GM12892 (cell line): ENCODE measurements around the gene SLC39A11.
"Not testable (repeated sequence)": the region's sequence is repeated elsewhere in the genome, so short reads cannot be mapped to it uniquely, and the experiment has no call there.

ENCODE experiments used
- DNase-seq: peaks from one replicate; pipeline ENCODE4 v3.0.0; 2011; ENCODE audit not compliant: insufficient read length
- FAIRE-seq: peaks from 2 replicates; lab custom pipeline; 2011; peaks lifted over from hg19 to GRCh38; lab: Jason Lieb, UNC
- POLR2A ChIP-seq: IDR thresholded peaks from 2 replicates; pipeline ENCODE4 v1.6.1; 2011; ENCODE audit warnings: low read depth, low read length, control low read depth
- POLR2AphosphoS5 ChIP-seq: IDR thresholded peaks from 2 replicates; pipeline ENCODE4 v1.6.1; 2011; ENCODE audit warnings: low read depth, low read length, control low read depth
- TAF1 ChIP-seq: IDR thresholded peaks from 2 replicates; pipeline ENCODE4 v1.6.1; 2011; ENCODE audit warnings: low read depth, mild to moderate bottlenecking, control low read depth, low read length, borderline replicate concordance

Gene SLC39A11

GRCh38 chr17:72766761-72767356 is 325.6 kb downstream of the SLC39A11 start:
- DNase-seq (no peak), FAIRE-seq (no peak)
- TF ChIP-seq POLR2AphosphoS5 (no peak), POLR2A (no peak), TAF1 (no peak)

GRCh38 chr17:72765368-72766153 is 326.9 kb downstream of the SLC39A11 start:
- DNase-seq, result no peak
- no peak for FAIRE-seq
- no peak for TF ChIP-seq POLR2A
- TF ChIP-seq POLR2AphosphoS5, result no peak
- TF ChIP-seq TAF1, result no peak

- TF ChIP-seq TAF1 (no peak), POLR2AphosphoS5 (no peak), POLR2A (no peak)
Measured at GRCh38 chr17:72764632-72765041, 327.9 kb downstream of the SLC39A11 start.

GRCh38 chr17:72763981-72764380 is 328.5 kb downstream of the SLC39A11 start:
- no peak for TF ChIP-seq POLR2A
- TF ChIP-seq POLR2AphosphoS5, result no peak
- no peak for DNase-seq
- no peak for FAIRE-seq

More at GRCh38 chr17:72764632-72765041, 327.9 kb downstream of the SLC39A11 start:
- FAIRE-seq (no peak), DNase-seq (no peak)

- FAIRE-seq, DNase-seq: not testable (repeated sequence)
Measured at GRCh38 chr17:72761893-72762575, 330.5 kb downstream of the SLC39A11 start.

GRCh38 chr17:72761431-72761830 is 331.1 kb downstream of the SLC39A11 start:
- DNase-seq (no peak), FAIRE-seq (no peak)
- TF ChIP-seq TAF1 (no peak), POLR2AphosphoS5 (no peak), POLR2A (no peak)

- FAIRE-seq (no peak), DNase-seq (no peak)
- no peak for TF ChIP-seq POLR2AphosphoS5
- TF ChIP-seq POLR2A, result no peak
- TF ChIP-seq TAF1, result no peak
Measured at GRCh38 chr17:72760368-72760767, 332.1 kb downstream of the SLC39A11 start.

GRCh38 chr17:72759301-72759700 is 333.2 kb downstream of the SLC39A11 start:
- no peak for TF ChIP-seq TAF1
- no peak for TF ChIP-seq POLR2A
- no peak for TF ChIP-seq POLR2AphosphoS5
- no peak for DNase-seq
- no peak for FAIRE-seq

GRCh38 chr17:72756256-72756655 is 336.2 kb downstream of the SLC39A11 start:
- DNase-seq (no peak), FAIRE-seq (no peak)
- TF ChIP-seq TAF1, result no peak
- TF ChIP-seq POLR2A, result no peak
- no peak for TF ChIP-seq POLR2AphosphoS5

- DNase-seq, result no peak
- TF ChIP-seq TAF1 (no peak), POLR2AphosphoS5 (no peak), POLR2A (no peak)
- FAIRE-seq, result no peak
Measured at GRCh38 chr17:72754513-72754912, 338.0 kb downstream of the SLC39A11 start.

- DNase-seq, result no peak
- FAIRE-seq, result no peak
- TF ChIP-seq TAF1 (no peak), POLR2AphosphoS5 (no peak), POLR2A (no peak)
Measured at GRCh38 chr17:72751746-72752145, 340.7 kb downstream of the SLC39A11 start.
